Activated naive CD4-positive, alpha-beta T cell treated with anti-CD3 and anti-CD28 coated beads, Interleukin-2, amount 10 ng/mL, durations not matched to agents 5 hours and 36 hours (primary cell): ENCODE measurements around the gene PITPNM2. TPM values are rescaled to one million over a fixed set of nuclear protein-coding genes. Genes with fewer than 3 reads are reported as not detected.

Experiments used
- total RNA-seq, 2 experiments: library from RNA; stranded (reverse); gene quantifications; one replicate each; pipeline ENCODE4 v1.2.3, GENCODE V29; 2021

PITPNM2 gene
- total RNA-seq = 10 to 100 TPM; 29.9 to 31.1 TPM

DNA sequence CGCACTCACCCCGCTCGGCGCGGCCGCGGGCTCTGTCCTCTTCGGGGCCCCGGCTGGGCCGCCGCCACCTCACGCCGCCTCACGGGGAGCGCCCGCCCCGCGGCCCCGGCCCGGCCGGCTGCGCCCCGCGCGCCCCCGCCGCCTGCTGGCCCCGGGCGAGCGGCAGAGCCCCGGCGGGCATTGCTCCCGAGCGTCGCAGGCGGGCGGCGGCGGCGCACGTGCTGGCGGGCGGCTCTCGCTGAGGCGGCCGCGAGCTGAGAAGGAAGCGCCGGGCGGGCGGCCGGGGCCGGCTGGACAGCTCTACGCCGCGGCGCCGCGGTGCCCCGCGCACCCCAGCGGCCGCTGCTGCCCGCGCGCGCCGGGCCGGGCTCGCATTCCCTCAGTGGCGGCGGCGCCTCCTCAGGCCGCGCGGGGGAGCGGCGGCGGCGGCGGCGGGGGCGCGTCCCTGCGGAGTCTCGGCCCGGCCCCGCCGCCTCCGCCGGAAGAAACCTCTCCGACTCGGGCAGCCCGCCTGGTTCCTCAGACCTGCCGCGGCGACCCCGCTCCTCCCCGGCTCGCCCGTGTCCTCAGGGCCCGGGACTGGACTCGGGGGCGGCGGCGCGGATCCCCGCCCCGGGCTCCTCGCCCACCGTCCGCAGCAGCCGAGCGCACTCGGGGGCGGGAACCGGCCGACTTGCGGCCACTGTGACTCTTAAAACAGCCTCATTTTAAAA, at the start of gene PITPNM2:
Gene PITPNM2 (minus strand): TSS at position 347 of the 713 bp plus-strand sequence. CDS start 116,500 bp downstream, outside the sequence.

Other genes with a start within 250 kb of the PITPNM2 start
- gene ABCB9, start 184.6 kb downstream of the PITPNM2 start, total RNA-seq = 1 to 10 TPM; 5.4 TPM
- gene OGFOD2, start 175.8 kb downstream of the PITPNM2 start, total RNA-seq = 10 to 100 TPM; 22.7 to 24.6 TPM
- 100 to 1,000 TPM; 162 to 166 TPM for gene ARL6IP4, start 170.4 kb downstream of the PITPNM2 start, total RNA-seq
- 100 to 1,000 TPM; 103 to 106 TPM for gene MPHOSPH9, start 82.1 kb upstream of the PITPNM2 start, total RNA-seq
- 10 to 100 TPM; 28.8 to 29.4 TPM for gene MTRFR, start 82.3 kb upstream of the PITPNM2 start, total RNA-seq
- 10 to 100 TPM; 20.4 to 21.0 TPM for gene CDK2AP1, start 120.8 kb upstream of the PITPNM2 start, total RNA-seq
- 10 to 100 TPM; 41.0 to 41.6 TPM for gene SBNO1, start 213.8 kb upstream of the PITPNM2 start, total RNA-seq
- 10 to 100 TPM; 59.0 to 60.1 TPM for gene KMT5A, start 233.0 kb upstream of the PITPNM2 start, total RNA-seq